GM23338 (cell line): ENCODE results near the gene LRP10. TPM values are rescaled to one million over a fixed set of nuclear protein-coding genes. Genes with fewer than 3 reads are reported as not detected.
A peak's percentile ranks its signal among the peaks of the same experiment; 100 is the strongest.

Source experiments
- ATAC-seq: fragments of 200-7000 bp; cut with Tn5 transposase; 3 replicates; pipeline ENCODE4 v1.9.1; 2020
- DNase-seq: peaks from one replicate; pipeline ENCODE4 v3.0.0-alpha.2; 2015; ENCODE audit warnings: low spot score
- H2AFZ ChIP-seq: fragments of 200-600 bp; sonication (generic); 2 replicates; pipeline ENCODE4 v1.8.0; 2016; ENCODE audit warnings: antibody characterized with exemption, mild to moderate bottlenecking, moderate library complexity
- H3F3A ChIP-seq: fragments of 200-600 bp; sonication (generic); replicated peaks from 2 replicates; pipeline ENCODE4 v1.8.0; 2017; ENCODE audit warnings: antibody characterized with exemption, mixed run types, low read depth
- H3K27ac ChIP-seq: fragments of 200-600 bp; sonication (generic); 2 replicates; pipeline ENCODE4 v1.6.1; 2016; ENCODE audit warnings: low read depth
- H3K27me3 ChIP-seq: fragments of 200-600 bp; sonication (generic); 2 replicates; pipeline ENCODE4 v1.8.0; 2016; ENCODE audit warnings: mild to moderate bottlenecking, mixed run types, moderate library complexity; ENCODE audit not compliant: insufficient read depth
- H3K36me3 ChIP-seq: fragments of 200-600 bp; sonication (generic); 2 replicates; pipeline ENCODE4 v1.8.0; 2016; ENCODE audit warnings: mild to moderate bottlenecking; ENCODE audit not compliant: insufficient read depth
- H3K4me1 ChIP-seq: fragments of 200-600 bp; sonication (generic); 2 replicates; pipeline ENCODE4 v1.8.0; 2016; ENCODE audit warnings: mild to moderate bottlenecking, moderate library complexity; ENCODE audit not compliant: insufficient read depth
- H3K4me2 ChIP-seq: fragments of 200-600 bp; sonication (generic); 2 replicates; pipeline ENCODE4 v1.7.1; 2017; ENCODE audit warnings: mixed run types
- H3K4me3 ChIP-seq: fragments of 200-600 bp; sonication (generic); 2 replicates; pipeline ENCODE4 v1.6.1; 2016; ENCODE audit warnings: mixed run types
- H3K79me2 ChIP-seq: fragments of 200-600 bp; sonication (generic); replicated peaks from 2 replicates; pipeline ENCODE4 v1.8.0; 2017; ENCODE audit warnings: mild to moderate bottlenecking; ENCODE audit not compliant: insufficient read depth
- H3K9me2 ChIP-seq: fragments of 200-600 bp; sonication (generic); 2 replicates; pipeline ENCODE4 v1.8.0; 2017; ENCODE audit not compliant: insufficient read depth
- H4K20me1 ChIP-seq: fragments of 200-600 bp; sonication (generic); replicated peaks from 2 replicates; pipeline ENCODE4 v1.8.0; 2017; ENCODE audit warnings: mild to moderate bottlenecking; ENCODE audit not compliant: insufficient read depth
- H3K27ac Mint-ChIP-seq: 2 replicates; pipeline ENCODE4 v1.8.0; 2020; ENCODE audit warnings: inconsistent platforms, mild to moderate bottlenecking, moderate library complexity, mixed read lengths
- H3K27me3 Mint-ChIP-seq: 3 replicates; pipeline ENCODE4 v1.8.0; 2022; ENCODE audit warnings: low read depth, mild to moderate bottlenecking, moderate library complexity, mixed read lengths, inconsistent platforms; ENCODE audit not compliant: insufficient read depth, poor library complexity
- H3K36me3 Mint-ChIP-seq: 3 replicates; pipeline ENCODE4 v1.8.0; 2021; ENCODE audit warnings: low read depth, mild to moderate bottlenecking, inconsistent platforms, moderate library complexity, mixed read lengths
- H3K4me1 Mint-ChIP-seq: 3 replicates; pipeline ENCODE4 v1.8.0; 2020; ENCODE audit warnings: mild to moderate bottlenecking, inconsistent platforms, mixed read lengths
- H3K4me3 Mint-ChIP-seq: 3 replicates; pipeline ENCODE4 v1.8.0; 2021; ENCODE audit warnings: moderate library complexity, mild to moderate bottlenecking, inconsistent platforms, mixed read lengths
- H3K9me3 Mint-ChIP-seq: 3 replicates; pipeline ENCODE4 v1.8.0; 2020; ENCODE audit warnings: moderate library complexity, mild to moderate bottlenecking, inconsistent platforms, mixed read lengths
- CREB1 ChIP-seq: fragments of 250-450 bp; sonication (Bioruptor Pico); IDR thresholded peaks from 2 replicates; pipeline ENCODE4 v1.5.0; 2020; ENCODE audit warnings: low read depth, mild to moderate bottlenecking, moderate library complexity
- ETS1 ChIP-seq: IDR thresholded peaks from 2 replicates; pipeline ENCODE4 v1.6.1; 2016; ENCODE audit warnings: antibody characterized with exemption
- EZH2phosphoT487 ChIP-seq: fragments of 200-600 bp; sonication (generic); IDR thresholded peaks from one replicate; pipeline ENCODE4 v1.8.1; 2018; ENCODE audit warnings: antibody characterized with exemption; ENCODE audit not compliant: unreplicated experiment
- JUNB ChIP-seq: IDR thresholded peaks from one replicate; pipeline ENCODE4 v1.6.1; 2016; ENCODE audit warnings: antibody characterized with exemption; ENCODE audit not compliant: unreplicated experiment
- NANOG ChIP-seq: IDR thresholded peaks from 2 replicates; pipeline ENCODE4 v1.6.1; 2016; ENCODE audit warnings: antibody characterized with exemption, borderline replicate concordance
- POLR2AphosphoS5 ChIP-seq: IDR thresholded peaks from 2 replicates; pipeline ENCODE4 v1.6.1; 2016; ENCODE audit warnings: antibody characterized with exemption, low read depth
- STAT1 ChIP-seq: IDR thresholded peaks from one replicate; pipeline ENCODE4 v1.6.1; 2016; ENCODE audit warnings: antibody characterized with exemption; ENCODE audit not compliant: unreplicated experiment
- ZNF331 ChIP-seq: fragments of 250-450 bp; sonication (Bioruptor Pico); IDR thresholded peaks from 2 replicates; pipeline ENCODE4 v1.5.0; 2020; ENCODE audit warnings: low read depth, mild to moderate bottlenecking, moderate library complexity
- ZNF462 ChIP-seq: fragments of 250-450 bp; sonication (Bioruptor Pico); IDR thresholded peaks from 2 replicates; pipeline ENCODE4 v1.5.0; 2020; ENCODE audit warnings: mild to moderate bottlenecking, moderate library complexity
- polyA plus RNA-seq: library from polyadenylated mRNA; unstranded; fragments of >200 nt; fragmentation: Nextera tagmentation; extraction: Ambion mirVana; gene quantifications from 2 replicates; pipeline ENCODE4 v1.2.1, GENCODE V29; 2016
- total RNA-seq: library from RNA; depleted of rRNA; stranded (reverse); fragments of >200 nt; shearing (Covaris generic); gene quantifications from 2 replicates; pipeline ENCODE4 v1.2.3, GENCODE V29; 2014

Gene LRP10
- total and polyA plus RNA-seq, 2 experiments from 2014 or later: 6.4 to 18.1 TPM

DNA sequence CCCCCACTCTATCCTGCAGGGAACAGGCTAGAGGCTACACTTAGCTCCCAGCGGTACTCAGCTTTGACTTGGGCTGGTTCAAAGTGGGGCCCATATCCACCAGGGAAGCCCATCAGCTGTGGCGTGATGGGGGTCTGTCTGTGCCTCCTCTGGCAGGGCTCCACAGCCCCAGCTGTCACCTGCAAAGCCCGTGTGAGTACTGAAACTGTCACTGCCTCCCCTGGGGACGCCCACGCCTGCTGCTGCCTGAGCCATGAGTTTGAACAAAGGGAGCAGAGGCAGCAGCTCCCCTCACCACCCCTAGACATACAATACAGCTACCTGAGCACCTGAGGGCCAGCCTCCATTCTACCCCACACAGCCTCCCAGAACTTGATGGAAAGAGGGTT, 16.4 kb downstream of the LRP10 start:
- no peak overlapping the region for H2AFZ ChIP-seq
- H3K27ac Mint-ChIP-seq: no peak overlapping the region

More for the DNA sequence above, 16.4 kb downstream of the LRP10 start:
- no peaks in the 10 kb centered on the region for H3K79me2 ChIP-seq
- H3K36me3 ChIP-seq: no peaks in the 10 kb centered on the region
- H3K27ac ChIP-seq: no peak overlapping the region
- ATAC-seq: no peak
- TF ChIP-seq CREB1 (CRISPR knock-in tag): no peak
- TF ChIP-seq ETS1: no peak
- TF ChIP-seq JUNB: no peak
- no peak for TF ChIP-seq NANOG
- no peak for TF ChIP-seq POLR2AphosphoS5
- no peak for TF ChIP-seq ZNF462 (CRISPR knock-in tag)
- TF ChIP-seq ZNF331 (CRISPR knock-in tag): no peak
- TF ChIP-seq EZH2phosphoT487: no peak
- TF ChIP-seq STAT1: no peak
- Mint-ChIP-seq H3K9me3 (no peaks in the 10 kb centered on the region; the same call in 2 of the 3 replicates), H3K4me3 (peak overlapping the region; percentile 93), H3K36me3 (peaks cover 9% of the 10 kb centered on the region; the same call in 2 of the 3 replicates), H3K4me1 (peaks cover 31% of the 10 kb centered on the region), H3K27me3 (peaks cover 29% of the 10 kb centered on the region)
- peaks cover 16% of the 10 kb centered on the region; the same call in 1 of the 2 replicates for H3K4me1 ChIP-seq
- no peaks in the 10 kb centered on the region for H3K9me2 ChIP-seq
- no peak for DNase-seq
- H3K4me3 ChIP-seq: peak overlapping the region; percentile 67; the same call in 1 of the 2 replicates
- H3K27me3 ChIP-seq: peaks cover 17% of the 10 kb centered on the region
- H3K4me2 ChIP-seq: peak overlapping the region; percentile 82
- H4K20me1 ChIP-seq: no peaks in the 10 kb centered on the region
- no peaks in the 10 kb centered on the region; the same call in none of the 2 replicates for H3F3A ChIP-seq
